GM19328 (cell line): ENCODE measurements around the gene FRMD3.

Source experiments
- ATAC-seq: cut with Tn5 transposase; IDR thresholded peaks from one replicate; pipeline ENCODE4 v1.9.1; 2021; ENCODE audit warnings: mild to moderate bottlenecking, moderate library complexity; ENCODE audit not compliant: unreplicated experiment

The FRMD3 gene

GRCh38 chr9:83199240-83199639 is 339.0 kb downstream of the FRMD3 start:
- no peak for ATAC-seq

DNA sequence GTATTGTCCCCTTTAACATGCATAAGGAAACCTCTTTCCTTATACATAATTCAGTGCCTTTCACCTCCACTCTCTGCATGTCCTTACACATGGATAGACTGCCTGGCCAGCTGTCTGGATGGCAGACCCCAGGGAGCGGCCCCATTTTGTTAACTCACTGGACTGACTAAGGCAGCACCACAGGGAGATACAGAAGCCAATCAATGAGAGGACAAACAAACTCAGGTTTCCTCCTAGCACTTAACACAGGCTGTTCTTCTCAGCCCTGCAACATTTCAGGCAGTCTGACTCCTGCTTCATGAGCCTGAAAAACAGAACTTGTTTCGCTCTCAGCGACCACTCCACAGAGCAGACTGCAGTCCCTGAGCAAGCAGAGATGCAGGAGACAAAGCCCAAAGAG is 339.8 kb downstream of the FRMD3 start:
- ATAC-seq = no peak

- ATAC-seq = no peak
These were observed 340.6 kb downstream of the FRMD3 start for GRCh38 chr9:83197591-83197990.

DNA sequence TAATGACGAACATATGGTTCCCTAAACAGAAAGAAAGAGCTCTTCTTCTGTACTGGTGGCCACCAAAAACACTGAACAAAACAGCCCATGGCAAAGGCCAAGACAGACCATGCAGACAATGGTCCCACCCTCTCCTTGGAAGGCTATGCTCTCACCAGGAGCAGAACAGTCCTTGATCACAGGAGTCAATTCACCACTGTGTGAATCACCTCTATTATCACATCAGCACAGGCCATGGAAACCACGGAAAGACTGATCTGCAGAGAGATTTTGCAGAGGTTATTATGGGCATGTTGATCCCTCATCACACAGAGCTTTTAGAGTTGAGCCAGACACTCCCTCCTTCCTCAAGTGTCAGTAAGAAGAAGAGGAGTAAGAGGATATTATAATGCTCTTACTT is 341.3 kb downstream of the FRMD3 start:
- no peak for ATAC-seq
